Measurements from ENCODE around the gene SEC16A. TPM values are rescaled to one million over a fixed set of nuclear protein-coding genes. Genes with fewer than 3 reads are reported as not detected.

SEC16A gene
- total RNA-seq, 1 experiment from 2014 or later, result 56.4 TPM

DNA sequence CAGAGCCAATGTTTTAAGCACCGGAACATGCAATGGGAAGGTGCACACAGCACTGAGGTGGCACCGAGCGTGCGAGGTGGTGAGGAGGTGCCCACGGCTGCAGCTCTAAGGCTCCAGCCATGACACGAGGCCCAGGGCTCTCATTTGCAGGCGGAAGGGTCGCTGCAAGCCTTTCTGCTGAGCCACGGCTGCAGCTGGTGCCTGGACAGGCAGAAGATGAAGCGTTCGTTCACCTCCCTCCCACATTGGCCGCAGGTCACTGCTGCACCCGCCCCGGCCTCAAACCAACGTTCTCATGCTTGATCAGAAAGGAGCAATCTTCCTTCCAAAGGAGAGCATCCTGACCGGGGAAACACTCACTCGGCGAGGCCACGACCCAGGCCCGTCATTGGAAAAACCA is 38.7 kb downstream of the SEC16A start:
- H3K36me3 Mint-ChIP-seq (ENCODE audit: insufficient read depth in 1 of 3, low read depth in 3 of 3), result peaks cover 31 to 83% (median 70%) of the 10 kb centered on the region in 3 experiments
- Histone ChIP-seq H3K14ac (ENCODE audit: insufficient read depth, low read length) (no peak overlapping the region), H3K79me2 (ENCODE audit: insufficient read depth, low read length) (no peaks in the 10 kb centered on the region), H3K23ac (ENCODE audit: insufficient read length, low read depth, low read length) (no peak overlapping the region), H3K4ac (ENCODE audit: low read depth, low read length) (no peak overlapping the region), H3K4me1 (ENCODE audit: insufficient read depth, low read length) (no peaks in the 10 kb centered on the region), H3K9ac (ENCODE audit: extremely low read depth, insufficient read length, low read length) (no peak overlapping the region), H3K79me1 (ENCODE audit: insufficient read depth, low read depth, low read length, poor library complexity, severe bottlenecking) (no peaks in the 10 kb centered on the region), H3T11ph (ENCODE audit: low read length) (no peak overlapping the region), H3K18ac (ENCODE audit: insufficient read length, low read depth, low read length) (no peak overlapping the region), H3K4me2 (ENCODE audit: insufficient read depth, insufficient read length, low read length) (no peak overlapping the region), H2BK20ac (ENCODE audit: low read depth, low read length, poor library complexity, severe bottlenecking) (no peak overlapping the region), H2BK120ac (ENCODE audit: low read depth, low read length, poor library complexity, severe bottlenecking) (no peak overlapping the region), H4K8ac (replicated peaks; ENCODE audit: insufficient read length, low read depth, low read length) (no peak overlapping the region), H4K91ac (ENCODE audit: insufficient read length, low read depth, low read length) (no peak overlapping the region), H3K27ac (ENCODE audit: insufficient read length, low read depth, low read length) (no peak overlapping the region), H2BK12ac (ENCODE audit: insufficient read length, low read depth, low read length) (no peak overlapping the region), H2BK15ac (ENCODE audit: low read depth, low read length) (no peak overlapping the region), H2AK5ac (ENCODE audit: insufficient read length, low read length) (no peak overlapping the region), H3K56ac (ENCODE audit: insufficient read length, low read depth, low read length) (no peak overlapping the region), H2BK5ac (ENCODE audit: insufficient read length, low read length) (no peak overlapping the region), H4K20me1 (ENCODE audit: control insufficient read depth, insufficient read depth, insufficient read length) (peaks cover 2% of the 10 kb centered on the region), H3K9me3 (ENCODE audit: control insufficient read depth, low read depth, low read length) (no peaks in the 10 kb centered on the region), H2AFZ (ENCODE audit: low read length) (no peak overlapping the region), H4K5ac (ENCODE audit: insufficient read length, low read depth, low read length) (no peak overlapping the region), H3K23me2 (ENCODE audit: insufficient read length, low read depth, low read length, poor library complexity, severe bottlenecking) (peaks cover 3% of the 10 kb centered on the region), H3K27me3 (ENCODE audit: insufficient read depth, low read length) (no peaks in the 10 kb centered on the region)
- no peaks in the 10 kb centered on the region for H3K9me3 Mint-ChIP-seq
- no peaks in the 10 kb centered on the region for H3K4me1 Mint-ChIP-seq
- no CpG with 5 or more reads among the region's 20 CpGs for WGBS (ENCODE audit: extremely low coverage, insufficient read length, low lambda C conversion rate)
- H3K4me3 Mint-ChIP-seq, result no peak overlapping the region
- no peak overlapping the region for H3K27ac Mint-ChIP-seq
- TF ChIP-seq, protein P1, sequence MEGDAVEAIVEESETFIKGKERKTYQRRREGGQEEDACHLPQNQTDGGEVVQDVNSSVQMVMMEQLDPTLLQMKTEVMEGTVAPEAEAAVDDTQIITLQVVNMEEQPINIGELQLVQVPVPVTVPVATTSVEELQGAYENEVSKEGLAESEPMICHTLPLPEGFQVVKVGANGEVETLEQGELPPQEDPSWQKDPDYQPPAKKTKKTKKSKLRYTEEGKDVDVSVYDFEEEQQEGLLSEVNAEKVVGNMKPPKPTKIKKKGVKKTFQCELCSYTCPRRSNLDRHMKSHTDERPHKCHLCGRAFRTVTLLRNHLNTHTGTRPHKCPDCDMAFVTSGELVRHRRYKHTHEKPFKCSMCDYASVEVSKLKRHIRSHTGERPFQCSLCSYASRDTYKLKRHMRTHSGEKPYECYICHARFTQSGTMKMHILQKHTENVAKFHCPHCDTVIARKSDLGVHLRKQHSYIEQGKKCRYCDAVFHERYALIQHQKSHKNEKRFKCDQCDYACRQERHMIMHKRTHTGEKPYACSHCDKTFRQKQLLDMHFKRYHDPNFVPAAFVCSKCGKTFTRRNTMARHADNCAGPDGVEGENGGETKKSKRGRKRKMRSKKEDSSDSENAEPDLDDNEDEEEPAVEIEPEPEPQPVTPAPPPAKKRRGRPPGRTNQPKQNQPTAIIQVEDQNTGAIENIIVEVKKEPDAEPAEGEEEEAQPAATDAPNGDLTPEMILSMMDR (conservative IDR thresholded peaks at IDR 0.05), result no peak
- no peaks in the 10 kb centered on the region for H3K27me3 Mint-ChIP-seq (ENCODE audit: low read depth)
- DNase-seq, result no peak
